WTC11 (cell line): ENCODE data around the gene GLUL. TPM values are rescaled to one million over a fixed set of nuclear protein-coding genes. Genes with fewer than 3 reads are reported as not detected.

Experiments
- ATAC-seq: fragments of 200-7000 bp; cut with Tn5 transposase; 2 replicates; pipeline ENCODE4 v1.10.0; 2021; ENCODE audit warnings: mild to moderate bottlenecking, moderate library complexity
- CTCF ChIA-PET: fragments of 300-600 bp; sonication (Branson Sonifier 250); formaldehyde crosslinking; loops from one replicate; lab custom pipeline; 2021; ENCODE audit warnings: antibody characterized with exemption; lab: Charles Lee
- POLR2A ChIA-PET: fragments of 350-600 bp; sonication (Branson Sonifier 250); formaldehyde crosslinking; loops from one replicate; lab custom pipeline; 2021; ENCODE audit warnings: antibody characterized with exemption; lab: Charles Lee
- DNase-seq: peaks from one replicate; pipeline ENCODE4 v3.0.0; 2021; ENCODE audit warnings: low spot score
- H3K27ac Mint-ChIP-seq: 2 replicates; pipeline ENCODE4 v1.8.0; 2021; ENCODE audit warnings: mixed read lengths
- H3K27me3 Mint-ChIP-seq: 2 replicates; pipeline ENCODE4 v1.8.0; 2021; ENCODE audit warnings: low read depth, mild to moderate bottlenecking, moderate library complexity, mixed read lengths
- H3K36me3 Mint-ChIP-seq: 2 replicates; pipeline ENCODE4 v1.8.0; 2021; ENCODE audit warnings: mixed read lengths
- H3K4me1 Mint-ChIP-seq: 2 replicates; pipeline ENCODE4 v1.8.0; 2022; ENCODE audit warnings: mixed read lengths
- H3K4me3 Mint-ChIP-seq: 2 replicates; pipeline ENCODE4 v1.8.0; 2021; ENCODE audit warnings: mild to moderate bottlenecking, moderate library complexity, mixed read lengths
- H3K9me3 Mint-ChIP-seq: 2 replicates; pipeline ENCODE4 v1.8.0; 2021; ENCODE audit warnings: mixed read lengths
- ELF4 ChIP-seq: sonication (generic); formaldehyde crosslinking; IDR thresholded peaks from 2 replicates; pipeline ENCODE4 v1.8.1; 2022; ENCODE audit warnings: low read depth, mild to moderate bottlenecking, moderate library complexity, missing genetic modification reagents
- ESRRA ChIP-seq: sonication (generic); formaldehyde crosslinking; IDR thresholded peaks from 2 replicates; pipeline ENCODE4 v1.8.1; 2022; ENCODE audit warnings: mild to moderate bottlenecking, missing genetic modification reagents, borderline replicate concordance
- ETV6 ChIP-seq: sonication (generic); formaldehyde crosslinking; IDR thresholded peaks from 2 replicates; pipeline ENCODE4 v1.8.1; 2022; ENCODE audit warnings: mild to moderate bottlenecking, missing genetic modification reagents
- FOXJ3 ChIP-seq: sonication (generic); formaldehyde crosslinking; IDR thresholded peaks from 2 replicates; pipeline ENCODE4 v1.9.0; 2021; ENCODE audit warnings: missing genetic modification reagents, mild to moderate bottlenecking, borderline replicate concordance
- HMGA2 ChIP-seq: fragments of 250-450 bp; sonication (Bioruptor Pico); IDR thresholded peaks from 2 replicates; pipeline ENCODE4 v1.4.0; 2021; ENCODE audit warnings: mild to moderate bottlenecking, moderate library complexity
- IRF1 ChIP-seq: sonication (generic); formaldehyde crosslinking; IDR thresholded peaks from 2 replicates; pipeline ENCODE4 v1.8.0; 2023; ENCODE audit warnings: missing genetic modification reagents
- IRF2 ChIP-seq: sonication (generic); formaldehyde crosslinking; IDR thresholded peaks from 2 replicates; pipeline ENCODE4 v1.8.0; 2022; ENCODE audit warnings: low read depth, missing genetic modification reagents, borderline replicate concordance
- JAZF1 ChIP-seq: fragments of 250-450 bp; sonication (Bioruptor Pico); IDR thresholded peaks from 2 replicates; pipeline ENCODE4 v1.9.0; 2021; ENCODE audit warnings: moderate library complexity, mild to moderate bottlenecking, inconsistent platforms
- KAT7 ChIP-seq: sonication (generic); formaldehyde crosslinking; IDR thresholded peaks from 2 replicates; pipeline ENCODE4 v1.8.1; 2023; ENCODE audit warnings: missing genetic modification reagents, mild to moderate bottlenecking, borderline replicate concordance
- MXD4 ChIP-seq: fragments of 250-450 bp; sonication (Bioruptor Pico); IDR thresholded peaks from 2 replicates; pipeline ENCODE4 v1.8.0; 2021; ENCODE audit warnings: mild to moderate bottlenecking, moderate library complexity, borderline replicate concordance
- MYBL2 ChIP-seq: sonication (generic); formaldehyde crosslinking; IDR thresholded peaks from 2 replicates; pipeline ENCODE4 v1.8.1; 2023; ENCODE audit warnings: mild to moderate bottlenecking, moderate library complexity, missing genetic modification reagents
- NFYB ChIP-seq: sonication (generic); formaldehyde crosslinking; conservative IDR thresholded peaks from 2 replicates; pipeline ENCODE4 v1.8.0; 2022; ENCODE audit warnings: low read depth, missing genetic modification reagents
- NR2C2 ChIP-seq: sonication (generic); formaldehyde crosslinking; IDR thresholded peaks from 2 replicates; pipeline ENCODE4 v1.8.0; 2022; ENCODE audit warnings: mild to moderate bottlenecking, missing genetic modification reagents
- PRRX2 ChIP-seq: fragments of 250-450 bp; sonication (Bioruptor Pico); IDR thresholded peaks from 2 replicates; pipeline ENCODE4 v1.8.0; 2021; ENCODE audit warnings: mild to moderate bottlenecking
- RELA ChIP-seq: sonication (generic); formaldehyde crosslinking; IDR thresholded peaks from 2 replicates; pipeline ENCODE4 v1.8.1; 2022; ENCODE audit warnings: missing genetic modification reagents, mild to moderate bottlenecking, borderline replicate concordance
- SMAD4 ChIP-seq: sonication (generic); formaldehyde crosslinking; IDR thresholded peaks from 2 replicates; pipeline ENCODE4 v1.8.0; 2022; ENCODE audit warnings: mild to moderate bottlenecking, missing genetic modification reagents
- ZBTB43 ChIP-seq: sonication (generic); formaldehyde crosslinking; IDR thresholded peaks from 2 replicates; pipeline ENCODE4 v1.8.1; 2023; ENCODE audit warnings: mild to moderate bottlenecking, missing genetic modification reagents
- ZNF121 ChIP-seq: sonication (generic); formaldehyde crosslinking; IDR thresholded peaks from 2 replicates; pipeline ENCODE4 v1.8.0; 2023; ENCODE audit warnings: missing genetic modification reagents
- ZNF138 ChIP-seq: sonication (generic); formaldehyde crosslinking; conservative IDR thresholded peaks from 2 replicates; pipeline ENCODE4 v1.8.1; 2022; ENCODE audit warnings: mild to moderate bottlenecking, moderate library complexity, missing genetic modification reagents
- ZNF232 ChIP-seq: sonication (generic); formaldehyde crosslinking; IDR thresholded peaks from 2 replicates; pipeline ENCODE4 v1.8.0; 2022; ENCODE audit warnings: mild to moderate bottlenecking, missing genetic modification reagents
- ZNF263 ChIP-seq: sonication (generic); formaldehyde crosslinking; IDR thresholded peaks from 2 replicates; pipeline ENCODE4 v1.8.1; 2022; ENCODE audit warnings: low read depth, mild to moderate bottlenecking, moderate library complexity, missing genetic modification reagents
- ZNF416 ChIP-seq: fragments of 250-450 bp; sonication (Bioruptor Pico); IDR thresholded peaks from 2 replicates; pipeline ENCODE4 v1.9.0; 2021; ENCODE audit warnings: mild to moderate bottlenecking, inconsistent platforms
- total RNA-seq: library from RNA; stranded (reverse); gene quantifications from 3 replicates; pipeline ENCODE4 v1.2.3, GENCODE V29; 2021
- TF ChIP-seq, protein P1 (sequence below): sonication (generic); formaldehyde crosslinking; IDR thresholded peaks from 2 replicates; pipeline ENCODE4 v1.8.0; 2022; ENCODE audit warnings: mild to moderate bottlenecking, missing genetic modification reagents

The GLUL gene
- total RNA-seq, 1 experiment from 2014 or later = 240 TPM

GRCh38 chr1:182431278-182431677, 39.7 kb upstream of the GLUL start:
- Mint-ChIP-seq H3K36me3 (no peaks in the 10 kb centered on the region), H3K4me1 (no peaks in the 10 kb centered on the region; the same call in 1 of the 2 replicates), H3K27ac (no peak overlapping the region), H3K9me3 (no peaks in the 10 kb centered on the region), H3K27me3 (no peaks in the 10 kb centered on the region), H3K4me3 (no peak overlapping the region)
- CTCF ChIA-PET = no interaction called here
- TF ChIP-seq ZNF232 (CRISPR knock-in tag) (no peak), IRF2 (CRISPR knock-in tag) (no peak), RELA (CRISPR knock-in tag) (no peak), ESRRA (CRISPR knock-in tag) (no peak), ZNF416 (CRISPR knock-in tag) (no peak), FOXJ3 (CRISPR knock-in tag) (no peak), ELF4 (CRISPR knock-in tag) (no peak), ETV6 (CRISPR knock-in tag) (no peak), NR2C2 (no peak), KAT7 (no peak), IRF1 (CRISPR knock-in tag) (no peak), MXD4 (no peak), MYBL2 (CRISPR knock-in tag) (no peak), JAZF1 (CRISPR knock-in tag) (no peak)
- DNase-seq (no peak), ATAC-seq (no peak)
- POLR2A ChIA-PET = no interaction called here

DNA sequence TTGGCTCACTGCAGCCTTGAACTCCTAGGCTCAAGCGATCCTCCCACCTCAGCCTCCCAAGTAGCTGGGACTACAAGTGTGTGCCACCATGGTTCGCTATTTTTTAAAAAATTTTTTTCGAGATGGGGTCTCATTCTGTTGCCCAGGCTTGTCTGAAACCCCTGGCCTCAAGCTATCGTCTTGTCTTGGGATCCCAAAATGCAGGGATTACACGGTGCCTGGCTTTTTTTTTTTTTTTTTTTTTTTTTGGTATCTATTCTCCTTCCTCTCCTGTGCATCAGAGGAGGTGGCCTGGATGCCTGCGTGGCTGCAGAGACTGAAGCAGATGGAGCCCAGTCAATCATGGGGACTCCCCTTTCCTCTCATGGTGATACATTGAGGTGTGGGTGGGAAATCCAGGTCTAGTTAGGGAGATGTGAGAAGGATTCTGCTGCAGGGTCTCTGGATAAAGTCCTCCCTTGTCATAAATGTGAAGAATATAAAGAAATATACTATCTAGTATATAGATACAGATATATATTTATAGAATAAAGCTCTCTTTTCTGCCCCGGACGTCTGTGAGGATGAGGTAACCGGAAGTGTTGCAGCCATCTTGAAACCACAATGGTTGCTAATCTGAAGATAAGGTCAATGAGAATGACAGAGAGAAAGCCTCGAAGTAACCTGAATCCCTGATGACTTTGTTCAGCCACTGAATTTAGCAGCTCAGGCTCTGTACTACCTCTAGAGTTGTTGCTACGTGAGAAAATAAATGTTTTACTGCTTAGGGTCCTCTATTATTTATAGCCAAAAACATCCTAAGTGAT, 38.9 kb upstream of the GLUL start:
- DNase-seq = no peak
- no peaks in the 10 kb centered on the region; the same call in 1 of the 2 replicates for H3K4me1 Mint-ChIP-seq
- TF ChIP-seq ZNF416 (CRISPR knock-in tag) = no peak
- TF ChIP-seq ZNF263 (CRISPR knock-in tag) = no peak
- no peak for TF ChIP-seq SMAD4 (CRISPR knock-in tag)
- TF ChIP-seq PRRX2 (CRISPR knock-in tag) = no peak
- no peak for TF ChIP-seq ZNF138
- TF ChIP-seq, protein P1, sequence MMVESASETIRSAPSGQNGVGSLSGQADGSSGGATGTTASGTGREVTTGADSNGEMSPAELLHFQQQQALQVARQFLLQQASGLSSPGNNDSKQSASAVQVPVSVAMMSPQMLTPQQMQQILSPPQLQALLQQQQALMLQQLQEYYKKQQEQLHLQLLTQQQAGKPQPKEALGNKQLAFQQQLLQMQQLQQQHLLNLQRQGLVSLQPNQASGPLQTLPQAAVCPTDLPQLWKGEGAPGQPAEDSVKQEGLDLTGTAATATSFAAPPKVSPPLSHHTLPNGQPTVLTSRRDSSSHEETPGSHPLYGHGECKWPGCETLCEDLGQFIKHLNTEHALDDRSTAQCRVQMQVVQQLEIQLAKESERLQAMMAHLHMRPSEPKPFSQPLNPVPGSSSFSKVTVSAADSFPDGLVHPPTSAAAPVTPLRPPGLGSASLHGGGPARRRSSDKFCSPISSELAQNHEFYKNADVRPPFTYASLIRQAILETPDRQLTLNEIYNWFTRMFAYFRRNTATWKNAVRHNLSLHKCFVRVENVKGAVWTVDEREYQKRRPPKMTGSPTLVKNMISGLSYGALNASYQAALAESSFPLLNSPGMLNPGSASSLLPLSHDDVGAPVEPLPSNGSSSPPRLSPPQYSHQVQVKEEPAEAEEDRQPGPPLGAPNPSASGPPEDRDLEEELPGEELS (CRISPR knock-in tag) = no peak
- no peak for TF ChIP-seq ZBTB43 (CRISPR knock-in tag)
- TF ChIP-seq HMGA2 = no peak
- no peaks in the 10 kb centered on the region for H3K36me3 Mint-ChIP-seq
- no peak for ATAC-seq
- no peaks in the 10 kb centered on the region for H3K9me3 Mint-ChIP-seq
- H3K27me3 Mint-ChIP-seq = no peaks in the 10 kb centered on the region
- ChIA-PET POLR2A (no interaction called here), CTCF (no interaction called here)
- H3K27ac Mint-ChIP-seq = no peak overlapping the region
- no peak overlapping the region for H3K4me3 Mint-ChIP-seq

DNA sequence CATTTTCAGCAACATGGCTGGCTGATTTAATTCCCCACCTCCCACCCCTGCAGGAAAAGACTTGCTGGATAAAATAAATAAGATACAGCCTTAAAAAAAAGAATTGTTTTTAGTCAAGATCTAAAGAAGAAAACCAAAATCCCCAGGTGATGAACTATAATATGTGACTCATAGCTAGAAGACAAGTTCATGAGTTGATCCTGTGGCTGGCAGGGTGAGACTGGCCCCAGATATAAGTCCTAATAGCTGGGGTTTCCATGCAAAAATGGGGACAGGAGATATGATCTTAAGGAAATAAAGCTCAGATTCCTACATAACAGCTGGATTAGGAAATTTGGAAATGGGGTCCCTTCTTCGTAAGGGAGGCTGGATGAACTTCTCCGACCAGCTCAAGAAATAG, 36.5 kb upstream of the GLUL start:
- CTCF ChIA-PET = no interaction called here
- TF ChIP-seq NR2C2 (no peak), NFYB (CRISPR knock-in tag) (no peak), ZNF121 (CRISPR knock-in tag) (no peak), SMAD4 (CRISPR knock-in tag) (no peak)
- TF ChIP-seq, protein P1 (CRISPR knock-in tag) = no peak

More for the DNA sequence above, 36.5 kb upstream of the GLUL start:
- POLR2A ChIA-PET = interaction anchor here (1.2 kb wide), 1 partner anchor 30 kb away, joined by 3 read pairs; no protein-coding TSS in a partner anchor
- Mint-ChIP-seq H3K36me3 (no peaks in the 10 kb centered on the region), H3K4me3 (no peak overlapping the region), H3K9me3 (no peaks in the 10 kb centered on the region), H3K27me3 (no peaks in the 10 kb centered on the region), H3K4me1 (no peaks in the 10 kb centered on the region; the same call in 1 of the 2 replicates), H3K27ac (no peak overlapping the region)
- ATAC-seq (no peak), DNase-seq (no peak)
